ENCODE data around the gene TGFBI. TPM values are rescaled to one million over a fixed set of nuclear protein-coding genes. Genes with fewer than 3 reads are reported as not detected.

Gene TGFBI
- polyA plus RNA-seq, 3 donors: 480 to 653 (median 565) TPM

DNA sequence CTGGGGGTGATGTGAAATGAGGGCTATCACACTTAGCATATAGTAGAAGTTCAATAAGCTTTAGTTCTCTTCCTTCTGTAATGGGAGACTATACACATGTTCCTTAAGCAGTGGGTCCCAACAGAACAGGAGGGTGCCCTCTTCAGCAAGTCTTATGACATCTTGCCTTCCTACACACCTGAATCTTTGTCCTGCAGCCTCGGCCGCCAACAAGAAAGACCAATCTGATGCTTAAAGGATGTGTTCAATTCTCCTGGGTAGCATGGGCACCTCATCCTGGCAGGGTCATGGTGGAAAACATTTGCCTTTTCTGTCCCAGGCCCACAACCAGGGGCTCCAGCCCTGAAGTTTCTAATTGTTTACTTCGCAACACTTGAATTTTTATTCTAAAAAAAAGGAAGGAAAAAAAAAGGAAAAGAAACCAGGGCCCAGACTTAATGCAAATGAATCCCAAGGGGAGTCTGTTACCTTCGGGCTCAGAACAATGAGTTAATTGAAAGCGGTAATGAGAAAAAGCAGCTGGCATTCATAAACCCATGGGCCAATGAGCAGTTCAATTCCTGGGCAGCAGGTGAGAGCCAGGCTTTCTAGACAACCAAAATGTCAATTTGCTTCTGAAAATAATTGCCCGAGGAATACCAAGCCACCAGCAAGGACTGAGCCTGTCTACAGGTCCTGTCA lies 77.7 kb downstream of the TGFBI start:
- H3K4me1 Mint-ChIP-seq: no peaks in the 10 kb centered on the region
- no peaks in the 10 kb centered on the region for H3K79me2 ChIP-seq (ENCODE audit: insufficient read depth, low read length)
- H3K9me3 Mint-ChIP-seq: no peaks in the 10 kb centered on the region
- H3K4me1 ChIP-seq (ENCODE audit: control insufficient read depth in 1 of 2, insufficient read depth in 2 of 2, low read length in 2 of 2): no peaks in the 10 kb centered on the region
- intact Hi-C loops (cut with micrococcal nuclease): no loop called here
- no peak overlapping the region for H3K9ac ChIP-seq (ENCODE audit: insufficient read depth, low read length, poor library complexity, severe bottlenecking)
- 90% methylated on average over 3 of the region's 6 CpGs for WGBS (ENCODE audit: insufficient coverage)
- no peak overlapping the region for H3K4me2 ChIP-seq (replicated peaks; ENCODE audit: extremely low read depth, low read length, poor library complexity, severe bottlenecking)
- no peak for TF ChIP-seq CTCF (IDR thresholded peaks at IDR 0.05)
- H3K27me3 Mint-ChIP-seq (ENCODE audit: low read depth in 3 of 3): peaks cover 4 to 9% (median 7%) of the 10 kb centered on the region in 3 donors
- H3K27ac ChIP-seq (ENCODE audit: low read depth in 1 of 2, low read length in 2 of 2): no peak overlapping the region
- no peak overlapping the region for H3K4me3 ChIP-seq (replicated peaks in 1 of 3; ENCODE audit: low read depth in 2 of 3, low read length in 3 of 3)
- H3K27ac Mint-ChIP-seq: no peak overlapping the region
- no peaks in the 10 kb centered on the region for H3K36me3 ChIP-seq (replicated peaks in 1 of 2; ENCODE audit: control insufficient read depth in 1 of 2, insufficient read depth in 2 of 2, low read length in 2 of 2)
- H3K9me3 ChIP-seq (replicated peaks in 1 of 2; ENCODE audit: control insufficient read depth in 1 of 2, insufficient read depth in 1 of 2, low read length in 2 of 2): no peaks in the 10 kb centered on the region
- no peak overlapping the region for H2AFZ ChIP-seq (ENCODE audit: insufficient read depth, low read depth, low read length, poor library complexity, severe bottlenecking)
- peaks cover 0 to 2% of the 10 kb centered on the region in 2 donors for H3K27me3 ChIP-seq (ENCODE audit: control insufficient read depth in 2 of 2, insufficient read depth in 2 of 2, low read length in 2 of 2)
- H3K4me3 Mint-ChIP-seq: no peak overlapping the region
- no peaks in the 10 kb centered on the region for H3K36me3 Mint-ChIP-seq
- no peaks in the 10 kb centered on the region for H4K20me1 ChIP-seq (ENCODE audit: insufficient read depth, low read length)
- no peak for DNase-seq

GRCh38 chr5:136108180-136108611 lies 79.4 kb downstream of the TGFBI start:
- no peak overlapping the region for H3K4me2 ChIP-seq (replicated peaks; ENCODE audit: extremely low read depth, low read length, poor library complexity, severe bottlenecking)
- H3K4me1 ChIP-seq (ENCODE audit: control insufficient read depth in 1 of 2, insufficient read depth in 2 of 2, low read length in 2 of 2): no peaks in the 10 kb centered on the region
- Mint-ChIP-seq H3K27me3 (ENCODE audit: low read depth in 3 of 3) (peaks cover 4 to 9% (median 7%) of the 10 kb centered on the region in 3 donors), H3K4me1 (no peaks in the 10 kb centered on the region), H3K27ac (no peak overlapping the region), H3K4me3 (no peak overlapping the region), H3K9me3 (no peaks in the 10 kb centered on the region), H3K36me3 (no peaks in the 10 kb centered on the region)
- H3K79me2 ChIP-seq (ENCODE audit: insufficient read depth, low read length): no peaks in the 10 kb centered on the region
- H3K27ac ChIP-seq (ENCODE audit: low read depth in 1 of 2, low read length in 2 of 2): no peak overlapping the region
- H3K9ac ChIP-seq (ENCODE audit: insufficient read depth, low read length, poor library complexity, severe bottlenecking): no peak overlapping the region
- WGBS (ENCODE audit: insufficient coverage): 79% methylated on average over 2 of the region's 2 CpGs
- H4K20me1 ChIP-seq (ENCODE audit: insufficient read depth, low read length): no peaks in the 10 kb centered on the region
- DNase-seq: no peak
- intact Hi-C loops (cut with micrococcal nuclease): no loop called here
- H3K27me3 ChIP-seq (ENCODE audit: control insufficient read depth in 2 of 2, insufficient read depth in 2 of 2, low read length in 2 of 2): peaks cover 0 to 2% of the 10 kb centered on the region in 2 donors
- H2AFZ ChIP-seq (ENCODE audit: insufficient read depth, low read depth, low read length, poor library complexity, severe bottlenecking): no peak overlapping the region
- TF ChIP-seq CTCF (IDR thresholded peaks at IDR 0.05): no peak
- no peaks in the 10 kb centered on the region for H3K9me3 ChIP-seq (replicated peaks in 1 of 2; ENCODE audit: control insufficient read depth in 1 of 2, insufficient read depth in 1 of 2, low read length in 2 of 2)
- H3K36me3 ChIP-seq (replicated peaks in 1 of 2; ENCODE audit: control insufficient read depth in 1 of 2, insufficient read depth in 2 of 2, low read length in 2 of 2): no peaks in the 10 kb centered on the region
- H3K4me3 ChIP-seq (replicated peaks in 1 of 3; ENCODE audit: low read depth in 2 of 3, low read length in 3 of 3): no peak overlapping the region
